ENCODE results near the gene CLVS2.

DNA sequence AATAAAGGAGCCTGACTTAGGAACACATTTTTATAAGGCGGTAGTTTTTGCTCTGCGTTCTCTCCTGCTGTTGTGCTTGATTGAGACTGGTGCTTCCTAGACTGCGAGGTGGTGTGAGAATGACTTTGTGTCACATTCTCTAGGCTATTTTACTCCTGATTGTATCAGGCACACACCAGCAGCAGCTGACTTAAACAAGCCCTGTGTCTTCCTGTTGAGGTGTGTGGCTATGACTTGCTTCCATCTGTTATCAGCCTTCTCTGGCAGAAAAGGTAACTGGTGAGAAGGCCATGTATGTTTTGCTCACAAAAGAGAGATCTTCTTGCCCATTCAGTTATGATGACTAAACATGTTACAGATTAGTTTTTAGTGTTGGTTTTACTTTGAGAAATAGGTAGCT lies 43.4 kb downstream of the CLVS2 start:
- TF ChIP-seq CTCF (IDR thresholded peaks at IDR 0.05) (no peak), POLR2A (IDR thresholded peaks at IDR 0.05) (no peak)
